ENCODE results near the gene HDGF. TPM values are rescaled to one million over a fixed set of nuclear protein-coding genes. Genes with fewer than 3 reads are reported as not detected.
A peak's percentile ranks its signal among the peaks of the same experiment; 100 is the strongest.

The HDGF gene
- total RNA-seq, 4 donors from 2014 or later: 210 to 233 (median 222) TPM

DNA sequence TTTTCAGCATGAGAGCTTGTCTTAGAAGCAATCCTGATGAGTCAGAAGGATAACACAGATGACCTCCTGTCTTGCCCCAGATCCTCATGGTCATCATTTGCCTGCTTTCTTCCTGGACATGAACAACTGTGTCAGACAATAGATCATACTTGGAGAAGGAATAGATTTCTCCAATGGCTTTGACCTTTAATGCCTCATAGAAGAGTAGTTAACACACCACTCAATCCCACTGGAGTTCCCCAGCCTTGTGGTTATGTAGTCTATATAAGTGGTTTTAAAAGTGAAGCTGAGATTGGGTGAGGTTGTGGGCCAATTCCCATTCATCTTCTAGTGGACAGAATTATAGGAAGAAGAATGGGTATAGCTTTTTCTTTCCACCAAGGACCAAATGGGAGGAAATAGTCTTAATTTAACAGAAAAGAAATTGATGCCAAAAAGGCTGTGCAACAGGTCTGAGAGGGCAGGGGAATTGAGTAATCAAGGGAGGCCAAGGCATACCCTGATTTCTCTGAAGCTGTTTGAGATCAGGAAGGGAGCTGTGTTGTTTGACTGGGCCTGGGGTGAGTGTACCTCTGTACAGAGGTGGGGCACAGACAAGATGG is 30.2 kb upstream of the HDGF start:
- peak in 1 of 2 donors; percentile 26 for DNase-seq (ENCODE audit: low spot score in 2 of 2)
- TF ChIP-seq, protein P1, sequence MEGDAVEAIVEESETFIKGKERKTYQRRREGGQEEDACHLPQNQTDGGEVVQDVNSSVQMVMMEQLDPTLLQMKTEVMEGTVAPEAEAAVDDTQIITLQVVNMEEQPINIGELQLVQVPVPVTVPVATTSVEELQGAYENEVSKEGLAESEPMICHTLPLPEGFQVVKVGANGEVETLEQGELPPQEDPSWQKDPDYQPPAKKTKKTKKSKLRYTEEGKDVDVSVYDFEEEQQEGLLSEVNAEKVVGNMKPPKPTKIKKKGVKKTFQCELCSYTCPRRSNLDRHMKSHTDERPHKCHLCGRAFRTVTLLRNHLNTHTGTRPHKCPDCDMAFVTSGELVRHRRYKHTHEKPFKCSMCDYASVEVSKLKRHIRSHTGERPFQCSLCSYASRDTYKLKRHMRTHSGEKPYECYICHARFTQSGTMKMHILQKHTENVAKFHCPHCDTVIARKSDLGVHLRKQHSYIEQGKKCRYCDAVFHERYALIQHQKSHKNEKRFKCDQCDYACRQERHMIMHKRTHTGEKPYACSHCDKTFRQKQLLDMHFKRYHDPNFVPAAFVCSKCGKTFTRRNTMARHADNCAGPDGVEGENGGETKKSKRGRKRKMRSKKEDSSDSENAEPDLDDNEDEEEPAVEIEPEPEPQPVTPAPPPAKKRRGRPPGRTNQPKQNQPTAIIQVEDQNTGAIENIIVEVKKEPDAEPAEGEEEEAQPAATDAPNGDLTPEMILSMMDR (IDR thresholded peaks at IDR 0.05): no peak
- no peak for TF ChIP-seq POLR2A (IDR thresholded peaks at IDR 0.05)
- intact Hi-C loops (cut with DNase I; ENCODE audit: low total_unique reads): no loop called here
- H3K4me3 ChIP-seq (ENCODE audit: low read depth, poor library complexity, severe bottlenecking): no peak overlapping the region

DNA sequence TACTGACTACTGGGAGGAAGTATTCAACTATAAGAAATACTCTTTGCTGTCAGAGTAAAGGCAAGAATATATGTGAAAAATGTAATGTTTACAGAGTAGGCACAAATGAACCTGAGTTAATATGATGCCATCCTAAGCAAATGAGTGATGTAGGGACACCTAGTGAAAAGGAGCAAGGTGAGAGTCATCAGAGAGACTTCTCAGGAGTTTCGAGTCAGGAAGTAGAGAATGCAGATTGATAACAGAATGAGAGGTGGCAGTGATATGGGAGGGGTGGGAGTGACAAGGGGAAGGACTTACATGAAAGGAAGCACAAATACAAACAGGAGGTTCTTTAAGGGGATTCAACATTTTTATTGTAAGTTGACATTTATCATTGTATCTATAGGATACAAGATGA is 26.1 kb upstream of the HDGF start:
- WGBS, 2 donors: 33 to 50% methylated on average over 1 of the region's 1 CpG
- DNase-seq (ENCODE audit: low spot score in 2 of 2): no peak
- no peak for TF ChIP-seq POLR2A (IDR thresholded peaks at IDR 0.05)
- TF ChIP-seq, protein P1 (IDR thresholded peaks at IDR 0.05): no peak
- no peak overlapping the region for H3K4me3 ChIP-seq (ENCODE audit: low read depth, poor library complexity, severe bottlenecking)
- intact Hi-C loops (cut with DNase I; ENCODE audit: low total_unique reads): no loop called here

DNA sequence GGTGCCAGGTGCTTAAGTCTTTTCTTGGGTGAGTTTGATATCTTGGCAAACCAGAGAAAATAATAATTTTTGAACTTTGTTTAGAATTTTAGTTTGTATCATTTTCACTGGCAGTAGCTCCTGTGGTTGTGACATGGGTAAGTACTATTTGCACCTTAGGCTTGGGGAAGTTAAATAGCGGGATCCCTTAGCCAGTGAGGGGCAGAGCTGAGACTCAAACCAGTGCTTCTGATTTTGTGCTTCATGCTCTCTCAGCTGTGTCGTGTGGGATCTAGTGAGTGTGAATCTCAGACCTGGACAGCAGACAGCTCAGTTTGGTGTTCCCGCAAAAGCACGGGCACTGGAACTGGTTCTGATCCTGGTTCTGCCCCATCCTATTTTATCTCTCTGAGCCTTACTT is 25.5 kb upstream of the HDGF start:
- H3K4me3 ChIP-seq (ENCODE audit: low read depth, poor library complexity, severe bottlenecking): no peak overlapping the region
- peak in 1 of 2 donors; percentile 15 for DNase-seq (ENCODE audit: low spot score in 2 of 2)
- WGBS, 2 donors: 59 to 69% methylated on average over 4 of the region's 4 CpGs
- intact Hi-C loops (cut with DNase I; ENCODE audit: low total_unique reads): no loop called here
- no peak for TF ChIP-seq POLR2A (IDR thresholded peaks at IDR 0.05)
- TF ChIP-seq, protein P1 (IDR thresholded peaks at IDR 0.05): no peak

DNA sequence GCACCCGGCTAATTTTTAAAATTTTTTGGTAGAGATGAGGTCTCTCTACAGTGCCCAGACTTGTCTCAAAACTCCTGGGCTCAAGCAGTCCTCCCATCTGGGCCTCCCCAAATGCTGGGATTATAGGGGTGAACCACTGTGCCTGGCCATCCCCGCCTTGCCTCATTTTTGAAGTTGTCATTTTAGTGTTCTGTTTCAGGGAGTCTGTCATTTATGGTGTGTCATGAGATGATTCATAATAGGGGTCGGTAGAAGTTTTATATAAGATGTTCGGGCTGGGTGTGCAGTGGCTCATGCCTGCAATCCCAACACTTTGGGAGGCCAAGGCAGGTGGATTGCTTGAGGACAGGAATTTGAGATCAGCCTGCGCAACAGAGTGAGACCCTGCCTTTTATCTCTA is 24.3 kb upstream of the HDGF start:
- 81 to 82% methylated on average over 5 of the region's 5 CpGs for WGBS, 2 donors
- intact Hi-C loops (cut with DNase I; ENCODE audit: low total_unique reads): no loop called here
- peak in 1 of 2 donors; percentile 75 for DNase-seq (ENCODE audit: low spot score in 2 of 2)
- TF ChIP-seq, protein P1 (IDR thresholded peaks at IDR 0.05): no peak
- TF ChIP-seq POLR2A (IDR thresholded peaks at IDR 0.05): no peak
- H3K4me3 ChIP-seq (ENCODE audit: low read depth, poor library complexity, severe bottlenecking): no peak overlapping the region

DNA sequence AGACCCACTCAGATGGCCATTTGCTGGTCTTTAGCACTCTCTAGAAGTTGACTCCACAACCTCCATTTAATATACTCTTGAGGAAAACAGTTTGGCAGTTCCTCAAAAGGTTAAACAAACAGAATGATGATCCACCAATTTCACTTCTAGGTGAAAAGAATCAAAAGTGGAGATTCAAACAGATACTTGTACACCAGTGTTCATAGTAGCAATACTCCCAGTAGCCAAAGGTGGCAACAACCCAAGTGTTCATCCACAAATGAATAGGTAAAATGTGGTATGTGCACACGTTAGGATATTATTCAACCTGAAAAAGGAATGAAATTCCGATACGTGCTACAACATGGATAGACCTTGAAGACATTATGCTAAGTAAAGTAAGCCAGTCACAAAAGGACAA is 22.1 kb upstream of the HDGF start:
- TF ChIP-seq, protein P1 (IDR thresholded peaks at IDR 0.05): no peak
- TF ChIP-seq POLR2A (IDR thresholded peaks at IDR 0.05): no peak

More for the DNA sequence above, 22.1 kb upstream of the HDGF start:
- intact Hi-C loops (cut with DNase I; ENCODE audit: low total_unique reads): no loop called here
- WGBS, 2 donors: 79 to 80% methylated on average over 3 of the region's 3 CpGs
- DNase-seq (ENCODE audit: low spot score in 2 of 2): no peak
- H3K4me3 ChIP-seq (ENCODE audit: low read depth, poor library complexity, severe bottlenecking): no peak overlapping the region

All from lower leg skin (tissue), 4 donors.